GM21360 (cell line): ENCODE measurements around the gene WFDC8.
"Not testable (repeated sequence)": the region's sequence is repeated elsewhere in the genome, so short reads cannot be mapped to it uniquely, and the experiment has no call there.

Source experiments
- ATAC-seq: cut with Tn5 transposase; IDR thresholded peaks from one replicate; pipeline ENCODE4 v1.9.1; 2021; ENCODE audit warnings: mild to moderate bottlenecking, moderate library complexity; ENCODE audit not compliant: unreplicated experiment

The WFDC8 gene

GRCh38 chr20:45579184-45579583 lies at the start of gene WFDC8:
Gene WFDC8 (minus strand): TSS chr20:45579284. CDS start chr20:45579247, 37 bp downstream.
- ATAC-seq = no peak

GRCh38 chr20:45626540-45626939 lies 47.5 kb upstream of the WFDC8 start:
- no peak for ATAC-seq

- ATAC-seq = no peak
Measured at GRCh38 chr20:45621593-45621992, 42.5 kb upstream of the WFDC8 start.

- no peak for ATAC-seq
Measured at GRCh38 chr20:45617591-45617990, 38.5 kb upstream of the WFDC8 start.

GRCh38 chr20:45612314-45612713 lies 33.2 kb upstream of the WFDC8 start:
- ATAC-seq = no peak

GRCh38 chr20:45611054-45611453 lies 32.0 kb upstream of the WFDC8 start:
- no peak for ATAC-seq

GRCh38 chr20:45607810-45608209 lies 28.7 kb upstream of the WFDC8 start:
- ATAC-seq = no peak

- ATAC-seq = no peak
Measured at GRCh38 chr20:45595235-45595634, 16.2 kb upstream of the WFDC8 start.

- ATAC-seq = no peak
Measured at GRCh38 chr20:45593498-45593897, 14.4 kb upstream of the WFDC8 start.

GRCh38 chr20:45592574-45593189 lies 13.6 kb upstream of the WFDC8 start:
- no peak for ATAC-seq

GRCh38 chr20:45589725-45590124 lies 10.6 kb upstream of the WFDC8 start:
- ATAC-seq = no peak

- no peak for ATAC-seq
Measured at GRCh38 chr20:45588800-45589199, 9.7 kb upstream of the WFDC8 start.

- not testable (repeated sequence) for ATAC-seq
Measured at GRCh38 chr20:45585986-45586385, 6.9 kb upstream of the WFDC8 start.

GRCh38 chr20:45584294-45584693 lies 5.2 kb upstream of the WFDC8 start:
- not testable (repeated sequence) for ATAC-seq

GRCh38 chr20:45583502-45583901 lies 4.4 kb upstream of the WFDC8 start:
- no peak for ATAC-seq

- no peak for ATAC-seq
Measured at GRCh38 chr20:45581702-45582101, 2.6 kb upstream of the WFDC8 start.

GRCh38 chr20:45578231-45578630 lies 853 bp downstream of the WFDC8 start:
- no peak for ATAC-seq

- no peak for ATAC-seq
Measured at GRCh38 chr20:45576995-45577394, 2.1 kb downstream of the WFDC8 start.

- ATAC-seq = no peak
Measured at GRCh38 chr20:45575931-45576330, 3.2 kb downstream of the WFDC8 start.

- not testable (repeated sequence) for ATAC-seq
Measured at GRCh38 chr20:45569650-45570049, 9.4 kb downstream of the WFDC8 start.

- ATAC-seq = no peak
Measured at GRCh38 chr20:45564760-45565276, 14.3 kb downstream of the WFDC8 start.

GRCh38 chr20:45555198-45555597 lies 23.9 kb downstream of the WFDC8 start:
- ATAC-seq = no peak

GRCh38 chr20:45552456-45552855 lies 26.6 kb downstream of the WFDC8 start:
- ATAC-seq = no peak
